Activated CD8-positive, alpha-beta memory T cell treated with anti-CD3 and anti-CD28 coated beads, Interleukin-2, amount 50 U/mL, for 4 hours (primary cell): ENCODE measurements around the gene BTBD9.

ENCODE experiments used
- DNase-seq: peaks from one replicate; pipeline ENCODE4 v3.0.0-alpha.2; 2020

Gene BTBD9

GRCh38 chr6:38503960-38504682 lies 135.6 kb downstream of the BTBD9 start:
- DNase-seq, result no peak

- no peak for DNase-seq
These were observed 136.5 kb downstream of the BTBD9 start for GRCh38 chr6:38503032-38503773.

- no peak for DNase-seq
These were observed 137.3 kb downstream of the BTBD9 start for GRCh38 chr6:38502423-38502822.

GRCh38 chr6:38501931-38502330 lies 137.8 kb downstream of the BTBD9 start:
- no peak for DNase-seq

- DNase-seq, result no peak
These were observed 140.1 kb downstream of the BTBD9 start for GRCh38 chr6:38499529-38500096.

GRCh38 chr6:38498805-38499445 lies 140.8 kb downstream of the BTBD9 start:
- no peak for DNase-seq

GRCh38 chr6:38498085-38498484 lies 141.6 kb downstream of the BTBD9 start:
- DNase-seq, result no peak

GRCh38 chr6:38497546-38497945 lies 142.2 kb downstream of the BTBD9 start:
- no peak for DNase-seq

GRCh38 chr6:38495922-38496635 lies 143.7 kb downstream of the BTBD9 start:
- no peak for DNase-seq

GRCh38 chr6:38495518-38495917 lies 144.2 kb downstream of the BTBD9 start:
- DNase-seq, result no peak

- peak; percentile 80 for DNase-seq
These were observed 145.7 kb downstream of the BTBD9 start for GRCh38 chr6:38493931-38494547.

- no peak for DNase-seq
These were observed 147.7 kb downstream of the BTBD9 start for GRCh38 chr6:38492031-38492430.

- DNase-seq, result no peak
These were observed 149.8 kb downstream of the BTBD9 start for GRCh38 chr6:38489951-38490350.

- no peak for DNase-seq
These were observed 152.3 kb downstream of the BTBD9 start for GRCh38 chr6:38487423-38487822.

GRCh38 chr6:38485488-38485887 lies 154.2 kb downstream of the BTBD9 start:
- no peak for DNase-seq

- DNase-seq, result no peak
These were observed 155.1 kb downstream of the BTBD9 start for GRCh38 chr6:38484656-38485055.

- no peak for DNase-seq
These were observed 156.2 kb downstream of the BTBD9 start for GRCh38 chr6:38483526-38483925.

- no peak for DNase-seq
These were observed 157.3 kb downstream of the BTBD9 start for GRCh38 chr6:38482466-38482865.

- no peak for DNase-seq
These were observed 157.9 kb downstream of the BTBD9 start for GRCh38 chr6:38481851-38482250.

GRCh38 chr6:38481211-38481836 lies 158.4 kb downstream of the BTBD9 start:
- no peak for DNase-seq

- no peak for DNase-seq
These were observed 159.7 kb downstream of the BTBD9 start for GRCh38 chr6:38480036-38480435.

- DNase-seq, result no peak
These were observed 160.4 kb downstream of the BTBD9 start for GRCh38 chr6:38479331-38479730.
